SU-DHL-6 (cell line): Measurements from ENCODE around the gene FRZB.

Experiments used
- H2AFZ ChIP-seq: fragments of 200-600 bp; sonication (generic); 2 replicates; pipeline ENCODE4 v1.6.1; 2014; ENCODE audit warnings: low read depth, mild to moderate bottlenecking, moderate library complexity, mixed read lengths, antibody characterized with exemption, low read length; ENCODE audit not compliant: severe bottlenecking
- H3F3A ChIP-seq: fragments of 200-600 bp; shearing (Covaris generic); 2 replicates; pipeline ENCODE4 v1.6.0; 2016; ENCODE audit warnings: antibody characterized with exemption, mild to moderate bottlenecking; ENCODE audit not compliant: insufficient read depth
- H3K27ac ChIP-seq: fragments of 200-600 bp; sonication (generic); 2 replicates; pipeline ENCODE4 v1.5.1; 2016; ENCODE audit warnings: low read depth, mild to moderate bottlenecking, low read length, moderate library complexity, mixed read lengths
- H3K27me3 ChIP-seq: fragments of 200-600 bp; sonication (generic), shearing (Covaris generic); 2 replicates; pipeline ENCODE4 v1.6.0; 2014; ENCODE audit warnings: mild to moderate bottlenecking, low read length
- H3K36me3 ChIP-seq: fragments of 200-600 bp; sonication (generic); 2 replicates; pipeline ENCODE4 v1.6.1; 2014; ENCODE audit warnings: mild to moderate bottlenecking, low read length, mixed read lengths
- H3K4me2 ChIP-seq: fragments of 300-600, 200-600 bp; shearing (Covaris generic), sonication (generic); 2 replicates; pipeline ENCODE4 v1.6.0; 2014; ENCODE audit warnings: low read length, low read depth, mild to moderate bottlenecking; ENCODE audit not compliant: poor library complexity, severe bottlenecking
- H3K4me3 ChIP-seq: fragments of 200-600 bp; sonication (generic); 2 replicates; pipeline ENCODE4 v1.5.1; 2014; ENCODE audit warnings: antibody characterized with exemption, low read length, mild to moderate bottlenecking, mixed read lengths; ENCODE audit not compliant: insufficient read depth, poor library complexity, severe bottlenecking
- H3K79me2 ChIP-seq: fragments of 200-600 bp; sonication (generic); 2 replicates; pipeline ENCODE4 v1.6.1; 2014; ENCODE audit warnings: mild to moderate bottlenecking, low read length, moderate library complexity; ENCODE audit not compliant: insufficient read depth
- H3K9ac ChIP-seq: fragments of 200-600 bp; sonication (generic); 2 replicates; pipeline ENCODE4 v1.7.0; 2014; ENCODE audit warnings: mild to moderate bottlenecking, low read length
- H3K9me2 ChIP-seq: fragments of 200-600 bp; sonication (generic); replicated peaks from 2 replicates; pipeline ENCODE4 v1.6.1; 2014; ENCODE audit warnings: low read length; ENCODE audit not compliant: insufficient read depth
- H3K9me3 ChIP-seq: fragments of 200-600 bp; sonication (generic); 2 replicates; pipeline ENCODE4 v1.6.1; 2014; ENCODE audit warnings: low read length, mixed read lengths; ENCODE audit not compliant: insufficient read depth
- H4K20me1 ChIP-seq: fragments of 200-600 bp; sonication (generic); 2 replicates; pipeline ENCODE4 v1.6.1; 2014; ENCODE audit warnings: low read depth, mild to moderate bottlenecking, antibody characterized with exemption, low read length, moderate library complexity, mixed read lengths
- CTCF ChIP-seq: fragments of 200-600 bp; sonication (generic); IDR thresholded peaks from one replicate; pipeline ENCODE4 v1.5.1; 2017; ENCODE audit warnings: antibody characterized with exemption, mild to moderate bottlenecking, low read length, moderate library complexity; ENCODE audit not compliant: insufficient read depth, poor library complexity, severe bottlenecking
- EZH2phosphoT487 ChIP-seq: fragments of 200-600 bp; sonication (generic), shearing (Covaris generic); conservative IDR thresholded peaks from 2 replicates; pipeline ENCODE4 v1.6.1; 2018; ENCODE audit warnings: mild to moderate bottlenecking, antibody characterized with exemption, low read length, moderate library complexity, mixed read lengths

The FRZB gene

GRCh38 chr2:182821182-182821581 is 45.3 kb downstream of the FRZB start:
- Histone ChIP-seq H3K9ac (no peak overlapping the region), H3K4me2 (no peak overlapping the region)

GRCh38 chr2:182819412-182819811 is 47.0 kb downstream of the FRZB start:
- no peak overlapping the region for H3K9ac ChIP-seq
- H3K27me3 ChIP-seq = no peaks in the 10 kb centered on the region
- H3F3A ChIP-seq = no peaks in the 10 kb centered on the region
- no peaks in the 10 kb centered on the region for H3K9me2 ChIP-seq
- no peak overlapping the region for H3K27ac ChIP-seq
- no peaks in the 10 kb centered on the region for H3K36me3 ChIP-seq
- H2AFZ ChIP-seq = no peak overlapping the region
- TF ChIP-seq CTCF (no peak), EZH2phosphoT487 (no peak)
- no peak overlapping the region for H3K4me2 ChIP-seq
- no peaks in the 10 kb centered on the region for H3K79me2 ChIP-seq
- H3K9me3 ChIP-seq = no peaks in the 10 kb centered on the region
- no peaks in the 10 kb centered on the region for H4K20me1 ChIP-seq
- no peak overlapping the region for H3K4me3 ChIP-seq

More at GRCh38 chr2:182821182-182821581, 45.3 kb downstream of the FRZB start:
- no peak for TF ChIP-seq EZH2phosphoT487
- no peak for TF ChIP-seq CTCF
- Histone ChIP-seq H3K27ac (no peak overlapping the region), H3K9me3 (no peaks in the 10 kb centered on the region), H4K20me1 (no peaks in the 10 kb centered on the region), H3K79me2 (no peaks in the 10 kb centered on the region), H2AFZ (no peak overlapping the region), H3K9me2 (no peaks in the 10 kb centered on the region), H3K36me3 (no peaks in the 10 kb centered on the region), H3F3A (no peaks in the 10 kb centered on the region), H3K27me3 (no peaks in the 10 kb centered on the region), H3K4me3 (no peak overlapping the region)

GRCh38 chr2:182818925-182819324 is 47.5 kb downstream of the FRZB start:
- no peak for TF ChIP-seq EZH2phosphoT487
- TF ChIP-seq CTCF = no peak
- no peak overlapping the region for H3K4me3 ChIP-seq
- no peak overlapping the region for H3K9ac ChIP-seq
- no peaks in the 10 kb centered on the region for H4K20me1 ChIP-seq
- H3F3A ChIP-seq = no peaks in the 10 kb centered on the region
- H3K27me3 ChIP-seq = no peaks in the 10 kb centered on the region
- H3K79me2 ChIP-seq = no peaks in the 10 kb centered on the region
- H3K9me3 ChIP-seq = no peaks in the 10 kb centered on the region
- H2AFZ ChIP-seq = no peak overlapping the region
- H3K4me2 ChIP-seq = no peak overlapping the region
- H3K36me3 ChIP-seq = no peaks in the 10 kb centered on the region
- no peak overlapping the region for H3K27ac ChIP-seq
- H3K9me2 ChIP-seq = no peaks in the 10 kb centered on the region

- Histone ChIP-seq H3K36me3 (no peaks in the 10 kb centered on the region), H3K79me2 (no peaks in the 10 kb centered on the region), H4K20me1 (no peaks in the 10 kb centered on the region), H3K9me2 (no peaks in the 10 kb centered on the region), H3K4me2 (no peak overlapping the region), H3K9ac (no peak overlapping the region), H3K4me3 (no peak overlapping the region), H3K9me3 (no peaks in the 10 kb centered on the region), H2AFZ (no peak overlapping the region), H3K27me3 (no peaks in the 10 kb centered on the region), H3K27ac (no peak overlapping the region), H3F3A (no peaks in the 10 kb centered on the region)
- TF ChIP-seq EZH2phosphoT487 (no peak), CTCF (no peak)
These were observed 47.9 kb downstream of the FRZB start for GRCh38 chr2:182818501-182818900.
